ENCODE results near the gene STAT6.

DNA sequence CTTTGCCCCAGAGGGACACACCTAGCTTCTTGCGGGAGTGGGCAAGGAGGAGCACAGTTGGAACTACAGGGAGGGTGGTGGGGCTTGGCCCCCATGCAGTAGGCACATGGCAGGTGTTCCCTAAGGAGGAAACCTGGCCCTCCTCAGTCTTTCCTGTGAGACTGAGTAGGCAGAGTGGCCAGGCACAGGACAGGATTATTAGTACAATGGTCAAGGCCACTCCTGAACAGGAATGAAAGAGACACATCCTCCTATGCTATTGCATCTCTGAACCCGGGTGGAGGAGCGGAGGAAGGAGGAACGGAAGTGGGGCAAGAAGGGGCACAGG, 62.1 kb downstream of the STAT6 start:
- no peak for TF ChIP-seq SMC3 (IDR thresholded peaks at IDR 0.05; ENCODE audit: borderline replicate concordance, low read length)
- no peak for TF ChIP-seq SIX5 (IDR thresholded peaks at IDR 0.05; ENCODE audit: low read depth, low read length, severe bottlenecking)
- no peak for TF ChIP-seq SRF (IDR thresholded peaks at IDR 0.05; ENCODE audit: low read depth in 2 of 2, low read length in 2 of 2)
- TF ChIP-seq, protein P1, sequence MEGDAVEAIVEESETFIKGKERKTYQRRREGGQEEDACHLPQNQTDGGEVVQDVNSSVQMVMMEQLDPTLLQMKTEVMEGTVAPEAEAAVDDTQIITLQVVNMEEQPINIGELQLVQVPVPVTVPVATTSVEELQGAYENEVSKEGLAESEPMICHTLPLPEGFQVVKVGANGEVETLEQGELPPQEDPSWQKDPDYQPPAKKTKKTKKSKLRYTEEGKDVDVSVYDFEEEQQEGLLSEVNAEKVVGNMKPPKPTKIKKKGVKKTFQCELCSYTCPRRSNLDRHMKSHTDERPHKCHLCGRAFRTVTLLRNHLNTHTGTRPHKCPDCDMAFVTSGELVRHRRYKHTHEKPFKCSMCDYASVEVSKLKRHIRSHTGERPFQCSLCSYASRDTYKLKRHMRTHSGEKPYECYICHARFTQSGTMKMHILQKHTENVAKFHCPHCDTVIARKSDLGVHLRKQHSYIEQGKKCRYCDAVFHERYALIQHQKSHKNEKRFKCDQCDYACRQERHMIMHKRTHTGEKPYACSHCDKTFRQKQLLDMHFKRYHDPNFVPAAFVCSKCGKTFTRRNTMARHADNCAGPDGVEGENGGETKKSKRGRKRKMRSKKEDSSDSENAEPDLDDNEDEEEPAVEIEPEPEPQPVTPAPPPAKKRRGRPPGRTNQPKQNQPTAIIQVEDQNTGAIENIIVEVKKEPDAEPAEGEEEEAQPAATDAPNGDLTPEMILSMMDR (IDR thresholded peaks at IDR 0.05 in 2 of 3, conservative IDR thresholded peaks at IDR 0.05 in 1 of 3; ENCODE audit: control insufficient read depth in 2 of 3, extremely low read depth in 1 of 3, insufficient read depth in 1 of 3, low read depth in 3 of 3, low read length in 3 of 3), result no peak
- TF ChIP-seq POLR2A (IDR thresholded peaks at IDR 0.05; ENCODE audit: low read depth, low read length), result no peak
- TF ChIP-seq EP300 (IDR thresholded peaks at IDR 0.05; ENCODE audit: borderline replicate concordance in 1 of 2, control insufficient read depth in 1 of 2, low read depth in 2 of 2, low read length in 2 of 2), result no peak
- TF ChIP-seq BACH1 (IDR thresholded peaks at IDR 0.05; ENCODE audit: borderline replicate concordance), result no peak
- no peak for TF ChIP-seq EZH2 (IDR thresholded peaks at IDR 0.05; ENCODE audit: borderline replicate concordance, control insufficient read depth, low read depth, low read length)
- TF ChIP-seq GABPA (IDR thresholded peaks at IDR 0.05; ENCODE audit: low read depth), result no peak
- TF ChIP-seq HDAC2 (IDR thresholded peaks at IDR 0.05), result no peak
- no peak for TF ChIP-seq ZNF24 (IDR thresholded peaks at IDR 0.05)
- TF ChIP-seq IKZF1 (conservative IDR thresholded peaks at IDR 0.05), result no peak
